ENCODE results near the gene TPT1. TPM values are rescaled to one million over a fixed set of nuclear protein-coding genes. Genes with fewer than 3 reads are reported as not detected.
"Not testable (repeated sequence)": the region's sequence is repeated elsewhere in the genome, so short reads cannot be mapped to it uniquely, and the experiment has no call there.

The TPT1 gene
- total RNA-seq, 2 donors from 2014 or later = 1,254 to 1,787 TPM

DNA sequence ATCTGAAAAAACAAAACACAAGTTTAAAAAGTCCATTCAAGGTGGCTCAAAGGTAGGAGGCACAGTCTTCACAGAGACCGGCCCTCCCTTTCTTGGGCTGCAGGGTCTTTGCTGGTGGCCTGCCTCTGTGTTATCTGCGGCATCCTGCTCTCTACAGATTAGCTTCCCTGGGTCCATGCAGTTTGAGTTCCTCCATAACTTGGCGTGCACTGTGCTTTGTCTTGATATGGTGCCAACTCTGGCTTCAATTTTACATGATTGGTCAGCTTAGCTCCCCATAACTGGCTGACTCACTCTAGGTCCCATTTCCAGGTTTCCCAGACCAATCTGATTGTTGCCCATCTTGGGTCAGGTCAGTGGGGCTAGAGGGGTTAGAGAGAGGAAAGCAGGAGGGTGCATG lies 41.8 kb downstream of the TPT1 start:
- intact Hi-C loops (cut with DNase I) = no loop called here
- Histone ChIP-seq H3K4me1 (no peaks in the 10 kb centered on the region), H3K27ac (no peak overlapping the region), H3K36me3 (replicated peaks in 1 of 2; ENCODE audit: insufficient read depth in 1 of 2, low read depth in 2 of 2) (no peaks in the 10 kb centered on the region), H3K27me3 (no peaks in the 10 kb centered on the region), H3K4me3 (no peak overlapping the region), H3K9me3 (no peaks in the 10 kb centered on the region)
- 54 to 56% methylated on average over 3 of the region's 3 CpGs for WGBS, 2 donors
- DNase-seq = no peak
- ATAC-seq = no peak
- no peak for TF ChIP-seq POLR2A (IDR thresholded peaks at IDR 0.05)
- TF ChIP-seq CTCF (IDR thresholded peaks at IDR 0.05) = no peak

GRCh38 chr13:45298550-45298949 lies 42.4 kb downstream of the TPT1 start:
- H3K27ac ChIP-seq; DNase-seq; H3K4me1 ChIP-seq; ATAC-seq; H3K27me3 ChIP-seq; H3K9me3 ChIP-seq; intact Hi-C loops (cut with DNase I); H3K4me3 ChIP-seq; H3K36me3 ChIP-seq (replicated peaks in 1 of 2; ENCODE audit: insufficient read depth in 1 of 2, low read depth in 2 of 2): not testable (repeated sequence)
- 87 to 95% methylated on average over 3 of the region's 3 CpGs for WGBS, 2 donors

DNA sequence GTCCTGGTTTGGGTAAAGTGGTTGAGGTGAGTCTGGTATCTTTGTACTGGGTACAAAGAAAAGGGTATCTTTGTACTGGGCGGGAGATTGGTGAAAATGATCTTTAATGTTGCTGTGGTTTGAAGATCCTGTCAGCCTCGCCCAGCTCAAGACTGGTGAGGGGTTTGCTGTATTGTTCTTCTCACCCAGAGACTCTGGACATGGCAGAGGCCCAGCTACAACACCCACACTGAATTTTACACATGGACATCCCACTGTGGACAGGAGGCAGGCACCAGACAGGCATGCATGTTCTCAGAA lies 42.8 kb downstream of the TPT1 start:
- H3K36me3 ChIP-seq (replicated peaks in 1 of 2; ENCODE audit: insufficient read depth in 1 of 2, low read depth in 2 of 2) = no peaks in the 10 kb centered on the region
- TF ChIP-seq CTCF (IDR thresholded peaks at IDR 0.05) (no peak), POLR2A (IDR thresholded peaks at IDR 0.05) (no peak)
- WGBS, 2 donors = 82 to 83% methylated on average over 2 of the region's 2 CpGs
- no peaks in the 10 kb centered on the region for H3K9me3 ChIP-seq
- H3K27ac ChIP-seq = no peak overlapping the region
- DNase-seq (no peak), ATAC-seq (no peak)
- intact Hi-C loops (cut with DNase I) = no loop called here
- no peaks in the 10 kb centered on the region for H3K4me1 ChIP-seq
- H3K4me3 ChIP-seq = no peak overlapping the region
- H3K27me3 ChIP-seq = no peaks in the 10 kb centered on the region

DNA sequence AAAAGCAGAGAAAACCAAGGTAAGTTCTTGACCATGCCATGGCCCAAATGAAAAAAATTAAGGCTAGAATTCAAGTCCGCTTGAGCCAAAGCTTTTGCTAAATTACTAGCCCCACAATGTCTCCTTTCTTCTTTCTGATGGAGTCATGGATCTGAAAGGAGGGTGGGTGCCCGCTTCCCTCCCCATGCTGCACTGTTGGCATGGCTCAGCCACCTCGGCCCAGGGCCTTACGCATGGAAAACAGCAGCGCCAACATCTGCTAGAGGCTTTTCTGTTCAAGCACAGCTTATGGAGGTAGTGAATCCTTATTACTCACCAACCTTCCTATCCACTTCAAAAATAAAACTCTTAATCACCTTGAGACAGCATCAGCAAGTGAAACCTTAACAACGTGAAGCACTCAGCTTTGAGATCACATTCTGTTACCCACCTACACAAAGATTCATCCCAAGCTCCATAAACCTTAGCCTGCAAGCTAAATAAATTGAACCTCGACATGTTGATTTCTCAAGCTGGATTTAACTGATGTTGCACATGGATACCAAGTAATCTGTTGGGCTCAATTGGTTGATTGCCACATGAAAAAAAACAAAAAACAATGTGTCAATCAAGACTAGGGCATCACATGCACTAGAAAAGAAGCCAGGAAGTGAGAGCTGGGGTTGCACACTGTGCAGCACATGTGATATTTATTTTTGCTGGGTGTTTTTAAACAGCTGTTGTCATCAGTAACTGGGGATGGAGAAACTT lies 43.4 kb downstream of the TPT1 start:
- intact Hi-C loops (cut with DNase I) = no loop called here
- Histone ChIP-seq H3K4me1 (no peaks in the 10 kb centered on the region), H3K27ac (no peak overlapping the region), H3K4me3 (no peak overlapping the region), H3K9me3 (no peaks in the 10 kb centered on the region), H3K36me3 (replicated peaks in 1 of 2; ENCODE audit: insufficient read depth in 1 of 2, low read depth in 2 of 2) (no peaks in the 10 kb centered on the region), H3K27me3 (no peaks in the 10 kb centered on the region)
- no peak for ATAC-seq
- WGBS, 2 donors = 75 to 76% methylated on average over 7 of the region's 7 CpGs
- TF ChIP-seq POLR2A (IDR thresholded peaks at IDR 0.05) = no peak
- no peak for TF ChIP-seq CTCF (IDR thresholded peaks at IDR 0.05)
- no peak for DNase-seq

DNA sequence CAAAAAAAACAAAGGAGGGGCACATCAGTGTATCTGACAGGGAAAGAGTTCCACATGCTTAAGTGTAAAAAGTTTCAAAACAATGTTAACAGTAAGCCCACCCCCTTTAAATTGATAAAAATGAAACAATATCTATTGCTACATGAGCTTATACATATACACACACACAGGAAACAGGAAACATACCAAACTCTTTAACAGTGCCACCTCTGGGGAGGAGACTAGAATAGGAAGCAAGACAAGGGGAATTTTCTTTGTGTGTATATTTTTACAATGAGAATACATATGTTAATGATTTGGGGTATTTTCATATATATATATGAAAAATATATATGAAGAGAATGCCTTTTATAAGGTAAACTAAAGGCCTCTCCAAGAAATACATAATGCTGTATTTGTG lies 44.7 kb downstream of the TPT1 start:
- no peaks in the 10 kb centered on the region for H3K27me3 ChIP-seq
- TF ChIP-seq POLR2A (IDR thresholded peaks at IDR 0.05) (no peak), CTCF (IDR thresholded peaks at IDR 0.05) (no peak)
- ATAC-seq (no peak), DNase-seq (no peak)
- no peaks in the 10 kb centered on the region for H3K4me1 ChIP-seq
- intact Hi-C loops (cut with DNase I) = no loop called here
- H3K27ac ChIP-seq = no peak overlapping the region
- H3K9me3 ChIP-seq = no peaks in the 10 kb centered on the region
- H3K36me3 ChIP-seq (replicated peaks in 1 of 2; ENCODE audit: insufficient read depth in 1 of 2, low read depth in 2 of 2) = no peaks in the 10 kb centered on the region
- H3K4me3 ChIP-seq = no peak overlapping the region
